Kidney (tissue), 14 donors: ENCODE results near the gene TBC1D9. TPM values are rescaled to one million over a fixed set of nuclear protein-coding genes. Genes with fewer than 3 reads are reported as not detected.

Source experiments
- DNase-seq, 5 donors: peaks; one replicate each; pipeline ENCODE4 v3.0.0-alpha.2; 2013 to 2020
- FAIRE-seq: peaks from 2 replicates; lab custom pipeline; 2012; peaks lifted over from hg19 to GRCh38; lab: Jason Lieb, UNC
- H3K27ac ChIP-seq, 2 donors: one replicate each; pipeline ENCODE4 v1.7.0; 2013; ENCODE audit warnings: low read depth in 2 of 2, low read length in 2 of 2, inconsistent platforms in 1 of 2
- H3K27me3 ChIP-seq: one replicate; pipeline ENCODE4 v1.7.1; 2013; ENCODE audit warnings: low read length, inconsistent platforms; ENCODE audit not compliant: control insufficient read depth, insufficient read depth
- H3K36me3 ChIP-seq, 3 donors: one replicate each; pipeline versions ENCODE4 v1.7.0 to v1.7.1; 2013; ENCODE audit warnings: low read length in 3 of 3, control low read depth in 1 of 3, inconsistent platforms in 1 of 3; ENCODE audit not compliant: insufficient read depth in 3 of 3, control insufficient read depth in 2 of 3
- H3K4me1 ChIP-seq, 3 donors: one replicate each; pipeline versions ENCODE4 v1.7.0 to v1.7.1; 2013; ENCODE audit warnings: low read length in 3 of 3, inconsistent platforms in 1 of 3, low read depth in 1 of 3; ENCODE audit not compliant: control insufficient read depth in 2 of 3, insufficient read depth in 2 of 3
- H3K4me3 ChIP-seq, 3 donors: one replicate each; pipeline versions ENCODE4 v1.7.0 to v1.8.1; 2013; ENCODE audit warnings: low read length in 3 of 3, control low read depth in 1 of 3, inconsistent platforms in 1 of 3
- H3K9ac ChIP-seq, 3 donors: one replicate each; pipeline versions ENCODE4 v1.7.0 to v1.7.1; 2013; ENCODE audit warnings: low read length in 3 of 3, control low read depth in 1 of 3, inconsistent platforms in 1 of 3
- H3K9me3 ChIP-seq, 3 donors: one replicate each; pipeline versions ENCODE4 v1.7.0 to v1.7.1; 2013; ENCODE audit warnings: low read length in 3 of 3, control low read depth in 1 of 3, inconsistent platforms in 1 of 3; ENCODE audit not compliant: control insufficient read depth in 2 of 3, insufficient read depth in 1 of 3
- CTCF ChIP-seq: IDR thresholded peaks from 3 replicates; pipeline ENCODE4 v1.5.1; 2012; ENCODE audit warnings: mild to moderate bottlenecking, moderate library complexity, borderline replicate concordance; ENCODE audit not compliant: insufficient read depth; ENCODE audit errors: extremely low read depth
- intact Hi-C: fragments of 100-400 bp; cut with DNase I; formaldehyde crosslinking; loops from one replicate; pipeline ENCODE4 v1.11.1; 2022
- polyA plus RNA-seq: library from polyadenylated mRNA; stranded (reverse); fragments of 350-450 nt; fragmentation: Illumina TruSeq; extraction: RNeasy Lipid Tissue Mini Kit (QIAGEN cat#74804); gene quantifications from one replicate; pipeline ENCODE4 v1.2.3, GENCODE V29; 2014; ENCODE audit warnings: low read depth, low replicate concordance; ENCODE audit not compliant: insufficient read depth
- total RNA-seq: library from RNA; stranded (reverse); fragmentation: NEBNext Ultra II Directional; extraction: Animal tissue kit (Norgen Biotek cat#: 25700); gene quantifications from one replicate; pipeline ENCODE4 v1.2.1, GENCODE V29; 2021
- donor health status: control.
- donor health status: control.
- donor health status: control.
- donor health status: control.
- donor health status: control.
- donor health status: DM: yes; HTN: yes; CAD: no.
- donor health status: Normal renal cell carcinoma (clear cell type).

The TBC1D9 gene
- total and polyA plus RNA-seq, 2 donors from 2014 or later = 14.4 to 38.6 TPM

- peak overlapping the region in 1 of 3 donors; percentile 60 for H3K9ac ChIP-seq
- FAIRE-seq (no peak), DNase-seq (peak in 1 of 5 donors; percentile 44)
- H3K4me1 ChIP-seq = peaks cover 2 to 15% (median 14%) of the 10 kb centered on the region in 3 donors
- intact Hi-C loops = no loop called here
- H3K36me3 ChIP-seq = no peaks in the 10 kb centered on the region
- no peak for TF ChIP-seq CTCF
- peak overlapping the region; percentile 18 to 40 for H3K27ac ChIP-seq
- H3K9me3 ChIP-seq = no peaks in the 10 kb centered on the region
- no peaks in the 10 kb centered on the region for H3K27me3 ChIP-seq
- H3K4me3 ChIP-seq = peak overlapping the region; percentile 15 to 54 (median 37)
Observed at GRCh38 chr4:140720387-140721304, 35.5 kb downstream of the TBC1D9 start.

- Histone ChIP-seq H3K27me3 (no peaks in the 10 kb centered on the region), H3K4me1 (peaks cover 2 to 15% (median 14%) of the 10 kb centered on the region in 3 donors), H3K27ac (peak overlapping the region in 1 of 2 donors; percentile 15), H3K4me3 (no peak overlapping the region), H3K9me3 (no peaks in the 10 kb centered on the region), H3K9ac (no peak overlapping the region), H3K36me3 (no peaks in the 10 kb centered on the region)
- intact Hi-C loops = no loop called here
- DNase-seq (no peak), FAIRE-seq (no peak)
- TF ChIP-seq CTCF = no peak
Observed at GRCh38 chr4:140719686-140720085, 36.5 kb downstream of the TBC1D9 start.

- FAIRE-seq = no peak
- Histone ChIP-seq H3K4me1 (peaks cover 2 to 15% (median 14%) of the 10 kb centered on the region in 3 donors), H3K9ac (no peak overlapping the region), H3K27ac (no peak overlapping the region), H3K27me3 (no peaks in the 10 kb centered on the region), H3K36me3 (no peaks in the 10 kb centered on the region), H3K4me3 (no peak overlapping the region), H3K9me3 (no peaks in the 10 kb centered on the region)
- TF ChIP-seq CTCF = no peak
- DNase-seq = no peak
- intact Hi-C loops = no loop called here
Observed at GRCh38 chr4:140719022-140719421, 37.2 kb downstream of the TBC1D9 start.
